GM21526 (cell line): Measurements from ENCODE around the gene PHKB.

Experiments used
- ATAC-seq: cut with Tn5 transposase; IDR thresholded peaks from one replicate; pipeline ENCODE4 v1.9.1; 2021; ENCODE audit warnings: moderate library complexity; ENCODE audit not compliant: unreplicated experiment, low FRiP score

Gene PHKB

DNA sequence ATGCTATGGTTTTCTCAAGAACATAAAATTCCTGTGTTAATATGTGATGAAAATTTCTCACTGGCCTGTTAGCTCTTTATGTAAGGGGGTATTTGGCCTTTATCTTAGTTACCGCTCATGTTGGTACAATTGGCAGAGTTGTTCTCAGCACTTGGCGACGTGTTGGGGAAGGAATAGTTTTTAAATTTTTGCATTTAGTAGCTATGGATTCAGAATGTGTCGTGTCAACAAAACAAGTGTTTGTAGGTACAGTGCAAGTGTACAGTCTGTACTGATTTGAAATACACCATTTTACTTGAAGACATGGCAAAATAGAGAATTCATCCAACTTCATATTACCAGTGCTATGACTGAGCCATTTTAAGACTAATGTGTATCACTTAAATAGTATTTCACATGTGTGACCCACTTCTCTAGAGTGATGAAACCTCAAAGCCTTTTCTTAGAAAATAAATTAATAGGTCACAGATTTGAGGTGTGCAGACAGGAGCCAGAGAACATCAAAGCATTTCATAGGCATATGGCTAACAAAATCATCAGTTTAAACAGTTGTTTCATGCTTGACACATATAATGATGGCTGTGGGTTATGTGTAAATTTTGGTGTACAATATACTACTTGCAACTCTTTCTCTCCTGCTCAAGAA, 150.8 kb downstream of the PHKB start:
- no peak for ATAC-seq

DNA sequence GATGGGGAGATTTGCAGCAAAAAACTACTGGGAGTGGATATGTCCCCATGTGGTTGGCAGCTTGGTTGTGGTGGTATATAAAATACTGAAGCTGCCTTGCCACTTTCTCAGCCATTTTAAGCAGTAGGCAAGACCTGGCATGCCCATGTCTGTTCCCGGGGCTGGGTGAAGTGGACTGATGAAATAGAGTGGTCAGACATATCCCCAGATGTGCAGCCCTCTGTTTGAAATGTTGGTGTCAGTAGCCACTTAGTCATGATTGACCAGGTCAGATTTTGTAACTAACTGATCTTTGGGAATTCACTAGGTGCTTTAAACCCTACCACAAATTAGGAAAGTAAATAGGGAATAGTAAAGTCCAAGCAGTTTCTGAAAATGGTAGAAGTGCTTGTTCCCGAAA, 151.6 kb downstream of the PHKB start:
- ATAC-seq: no peak

DNA sequence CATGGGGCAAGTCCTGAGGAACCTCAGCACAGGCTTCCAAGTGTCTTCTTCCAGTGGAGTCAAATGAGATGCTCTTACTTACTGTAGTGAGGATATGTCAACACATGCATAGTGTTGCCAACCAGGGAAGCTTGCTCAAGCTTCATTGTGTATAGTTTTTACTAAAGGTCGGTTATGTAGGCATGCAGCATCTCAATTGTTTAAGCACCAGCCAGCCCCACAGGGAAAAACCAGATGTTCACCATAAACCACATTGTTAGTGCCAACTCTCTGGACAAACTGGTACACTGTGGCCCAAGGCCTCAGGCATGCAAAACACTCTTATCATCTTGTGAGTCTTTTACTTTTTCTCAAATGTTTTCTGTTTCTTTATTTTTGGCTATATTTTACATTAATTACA, 152.1 kb downstream of the PHKB start:
- no peak for ATAC-seq

DNA sequence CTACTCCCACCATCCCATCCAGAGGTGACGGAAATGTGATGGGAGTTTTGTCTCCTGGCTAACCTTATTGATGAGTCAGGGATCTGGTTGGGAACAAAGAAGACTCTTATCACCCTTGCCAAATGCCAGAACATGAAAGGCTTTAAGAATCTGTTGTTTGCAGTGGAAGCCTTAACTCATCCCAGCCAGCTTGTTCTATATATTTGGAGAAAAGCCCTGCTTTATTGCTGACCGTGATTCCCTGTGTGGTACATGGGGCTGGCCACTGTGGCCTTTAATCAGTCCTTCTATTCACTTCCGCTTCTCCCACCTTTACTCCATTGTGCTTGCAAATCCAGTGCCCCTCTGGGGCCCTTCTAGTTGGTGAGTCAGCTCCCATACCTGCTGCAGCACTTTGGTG, 156.6 kb downstream of the PHKB start:
- ATAC-seq: no peak

DNA sequence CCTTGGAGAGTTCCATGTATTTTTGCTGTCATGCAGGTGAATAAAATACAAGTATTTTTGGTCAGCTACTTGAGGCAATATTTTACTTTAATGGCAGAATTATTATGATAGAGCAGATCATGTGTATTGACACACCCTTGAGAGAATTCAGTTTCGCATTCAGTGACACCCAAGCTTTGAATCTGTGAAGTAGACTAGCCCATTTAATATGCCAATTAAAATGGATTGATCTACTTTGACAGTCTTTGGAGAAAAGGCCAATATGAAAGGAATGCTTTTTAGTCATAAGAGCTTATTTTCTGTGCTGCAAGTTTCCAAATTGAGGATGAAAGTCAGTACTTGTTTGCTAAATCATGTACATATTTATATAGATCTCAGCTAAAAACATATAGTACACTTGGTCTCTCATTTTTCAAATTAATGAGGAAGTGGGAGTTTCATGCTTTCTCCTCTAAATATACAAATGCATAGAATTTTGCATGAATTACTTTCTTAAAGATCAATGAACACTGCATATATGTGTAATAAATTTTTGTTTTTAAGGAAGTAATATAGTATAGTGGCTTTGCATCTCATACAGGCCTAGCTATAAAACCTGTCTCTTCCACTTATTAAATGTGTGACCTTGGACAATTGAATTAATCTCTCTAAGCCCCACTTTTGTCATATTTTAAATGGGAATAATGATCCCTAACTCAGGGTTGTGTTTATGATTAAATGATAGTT, 161.5 kb downstream of the PHKB start:
- ATAC-seq: no peak

DNA sequence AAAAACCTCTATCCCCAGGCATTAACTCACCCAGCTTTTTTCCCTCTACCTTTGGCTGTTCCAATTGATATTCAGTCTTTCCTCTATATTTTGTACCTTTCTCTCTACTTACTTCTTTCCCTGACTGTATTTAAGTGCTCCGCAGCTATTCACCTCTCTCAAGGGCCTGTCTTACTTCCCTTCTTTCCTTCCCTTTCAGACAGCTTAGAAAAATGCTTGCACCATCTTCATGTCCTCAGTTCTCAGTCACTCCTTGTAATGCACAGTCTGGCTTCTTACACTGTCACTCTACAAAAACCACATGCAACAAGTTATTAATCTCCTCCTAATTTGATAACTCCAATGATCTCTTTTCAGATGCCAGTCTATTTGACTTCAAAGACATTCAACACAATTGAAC, 163.4 kb downstream of the PHKB start:
- ATAC-seq: no peak

DNA sequence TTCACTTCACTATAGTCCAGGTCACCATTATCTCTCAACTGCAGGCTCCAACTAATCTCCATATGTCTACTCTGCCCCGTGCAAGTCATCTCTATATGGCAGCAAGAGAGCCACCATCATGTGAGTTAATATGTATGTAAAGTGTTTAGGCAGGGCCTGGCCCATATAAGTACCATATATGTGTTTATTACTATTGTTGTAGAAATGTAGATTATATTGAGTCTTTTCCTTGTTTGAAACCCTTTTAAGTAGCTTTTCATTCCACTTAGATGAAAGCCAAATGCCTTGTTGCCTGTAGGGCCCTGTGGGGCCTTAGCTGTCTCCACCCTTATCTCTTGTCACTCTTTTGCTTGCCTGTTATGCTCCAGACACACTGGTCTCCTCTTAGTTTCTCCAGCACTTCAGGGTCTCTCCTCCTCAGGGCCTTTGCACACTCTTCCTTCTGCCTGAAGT, 164.0 kb downstream of the PHKB start:
- ATAC-seq: no peak

DNA sequence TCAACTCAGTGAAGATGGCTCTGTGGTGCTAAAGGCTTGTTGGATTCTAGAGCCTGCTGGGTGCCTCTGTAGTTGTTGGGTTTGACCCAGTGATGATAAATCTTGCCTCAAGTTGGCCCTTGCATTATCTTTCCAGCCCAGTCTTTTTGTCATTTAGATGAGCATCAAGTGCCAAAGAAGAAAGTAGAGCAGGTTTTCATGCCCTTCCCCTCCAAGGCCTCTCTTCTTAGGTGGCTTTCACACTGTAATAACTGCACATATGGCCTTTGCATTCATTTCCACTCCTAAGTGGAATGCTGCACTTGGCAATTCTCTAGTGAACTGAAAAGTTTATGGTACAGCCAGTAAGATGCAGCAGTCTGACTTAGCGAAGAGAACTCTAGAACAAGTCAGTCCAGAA, 165.1 kb downstream of the PHKB start:
- no peak for ATAC-seq

DNA sequence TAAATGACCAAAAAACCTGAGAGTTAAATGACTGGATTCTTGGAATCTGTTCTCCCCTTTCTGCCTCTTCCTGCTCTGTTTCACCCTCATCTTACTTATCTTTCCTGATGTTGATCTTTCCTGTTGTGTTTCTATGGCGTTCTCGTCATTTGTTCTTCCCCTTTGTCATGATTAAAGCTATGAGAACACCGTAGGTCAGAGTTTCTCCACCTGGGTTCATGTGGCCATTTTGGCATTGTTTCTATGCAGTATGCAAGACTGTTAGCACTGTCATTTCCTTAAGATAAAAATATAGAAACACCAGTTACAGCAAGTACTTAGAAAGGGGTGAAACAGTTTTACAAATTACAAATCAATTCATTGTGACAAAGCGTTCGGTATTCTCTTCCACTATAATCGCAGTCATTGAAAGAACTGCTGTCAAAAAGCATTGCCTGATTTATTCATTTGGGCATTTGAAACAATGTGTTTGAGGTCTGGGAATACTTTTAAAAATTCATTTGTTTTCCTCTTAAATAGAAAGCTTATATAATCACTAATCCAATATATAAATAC, 166.0 kb downstream of the PHKB start:
- ATAC-seq: no peak

DNA sequence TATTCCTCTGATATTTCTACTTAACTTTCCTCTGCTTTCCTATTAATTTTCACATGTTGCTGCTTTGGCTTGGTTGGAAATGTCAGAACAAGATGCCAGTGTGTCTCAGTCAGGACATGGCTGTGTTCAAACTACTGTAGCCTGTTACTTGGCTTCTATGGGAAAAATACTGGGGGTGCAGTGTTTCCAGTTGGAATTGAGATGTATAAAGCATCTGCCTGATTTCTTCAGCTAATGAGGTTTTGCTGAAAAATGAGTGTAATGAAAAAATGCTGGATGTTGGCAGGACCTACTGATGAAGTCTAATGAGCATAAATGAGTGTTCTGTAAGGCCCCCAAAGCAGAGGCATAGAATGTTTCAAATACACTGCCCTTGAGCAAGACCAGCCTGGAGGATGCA, 166.6 kb downstream of the PHKB start:
- ATAC-seq: no peak

DNA sequence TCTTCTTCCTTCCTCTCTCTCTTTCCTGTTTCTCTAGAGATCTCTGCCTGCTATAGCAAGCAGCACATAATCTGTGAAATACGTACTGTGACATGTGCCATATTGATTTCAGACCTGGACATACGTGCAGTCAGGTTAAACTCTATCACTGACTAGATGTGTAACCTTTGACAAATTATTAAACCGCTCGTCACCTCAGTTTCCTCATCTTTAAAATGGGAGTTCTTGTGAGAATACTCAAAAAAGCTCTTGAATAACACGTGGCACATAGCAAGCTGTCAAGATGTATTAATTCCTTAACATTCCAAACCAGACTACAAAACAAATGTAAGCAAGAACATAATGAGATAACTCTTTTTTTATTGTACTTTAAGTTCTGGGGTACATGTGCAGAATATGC, 170.0 kb downstream of the PHKB start:
- ATAC-seq: no peak

DNA sequence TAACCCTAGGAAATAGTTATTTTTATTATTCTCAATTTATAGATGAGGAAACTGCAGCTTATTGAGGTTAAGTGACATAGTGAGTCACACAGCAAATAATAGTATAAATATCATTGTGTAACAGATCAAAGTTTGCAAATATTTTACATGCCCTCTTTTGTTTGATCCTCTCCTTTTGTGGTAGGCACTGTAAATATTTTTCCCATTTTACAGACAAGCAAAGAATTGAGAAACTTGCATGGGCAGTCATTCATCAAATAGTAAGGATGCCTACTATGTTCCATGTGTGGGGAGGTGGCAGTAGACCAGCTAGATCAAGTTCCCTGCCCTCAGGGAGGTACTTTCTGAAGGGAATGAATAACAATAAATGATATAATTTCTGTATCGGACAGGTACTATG, 173.0 kb downstream of the PHKB start:
- no peak for ATAC-seq

DNA sequence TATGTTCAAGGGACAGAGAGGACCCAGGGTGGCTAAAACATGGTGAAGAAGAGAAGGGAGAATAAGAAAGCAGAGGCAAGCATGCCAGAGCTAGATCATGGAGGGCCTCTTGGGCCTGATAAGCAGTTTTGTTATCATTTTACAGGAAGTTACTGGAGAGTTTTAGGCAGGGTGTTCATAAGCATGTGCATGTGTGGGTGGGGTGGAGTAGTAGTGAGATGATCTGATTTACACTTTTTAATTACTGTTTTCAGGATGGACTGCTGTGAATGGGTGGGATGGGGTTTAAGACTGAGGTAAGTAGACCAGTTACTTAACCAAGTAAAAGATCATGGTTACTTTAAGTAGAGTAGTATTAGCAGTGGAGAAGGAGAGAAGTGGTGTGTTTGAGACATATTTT, 173.6 kb downstream of the PHKB start:
- ATAC-seq: no peak

DNA sequence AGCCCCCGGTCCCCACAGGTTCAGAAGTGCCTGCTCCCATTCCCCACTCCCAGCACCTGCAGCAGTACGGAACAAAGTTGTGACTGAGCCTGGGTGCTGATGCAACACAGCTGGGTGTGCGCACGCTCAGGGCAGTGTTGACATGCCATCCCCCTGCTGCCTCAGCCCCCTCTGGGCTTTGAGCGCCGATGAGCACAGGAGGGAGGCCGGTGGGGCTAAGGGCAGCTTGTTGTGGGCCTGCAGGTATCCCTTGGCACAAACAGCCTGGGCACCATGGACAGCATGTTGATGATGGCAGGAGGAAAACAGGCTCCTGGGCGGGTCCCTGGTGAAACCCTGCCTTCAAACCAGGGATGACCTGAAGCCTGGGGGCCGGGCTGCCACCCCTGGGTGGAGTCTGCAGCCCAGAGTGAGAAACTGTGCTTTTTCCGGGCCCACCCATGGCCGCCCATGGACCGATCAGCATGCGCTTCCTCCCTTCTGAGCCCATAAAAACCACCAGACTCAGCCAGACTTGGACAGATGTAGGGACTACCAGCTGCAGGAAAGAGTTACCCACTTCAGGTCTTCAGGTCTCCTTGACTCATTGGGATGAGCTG, 175.5 kb downstream of the PHKB start:
- ATAC-seq: no peak

DNA sequence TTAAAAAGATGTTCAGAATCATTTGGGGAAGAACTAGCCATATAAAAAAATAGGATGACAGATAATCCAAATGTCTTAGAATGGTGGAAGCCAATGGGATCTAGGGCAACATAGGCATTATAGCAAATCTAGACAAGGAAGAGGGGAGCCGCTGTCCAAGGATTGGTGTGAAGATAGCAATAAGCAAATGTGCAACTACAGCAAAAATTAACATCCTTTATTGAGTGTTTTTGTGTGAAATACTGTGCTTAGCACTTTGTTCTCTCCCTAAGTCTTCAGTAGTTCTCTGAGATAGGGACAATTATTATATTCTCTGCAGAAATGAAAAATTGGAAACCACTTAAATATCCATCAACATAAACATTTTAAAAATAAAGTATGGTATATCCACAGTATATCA, 177.0 kb downstream of the PHKB start:
- ATAC-seq: no peak

DNA sequence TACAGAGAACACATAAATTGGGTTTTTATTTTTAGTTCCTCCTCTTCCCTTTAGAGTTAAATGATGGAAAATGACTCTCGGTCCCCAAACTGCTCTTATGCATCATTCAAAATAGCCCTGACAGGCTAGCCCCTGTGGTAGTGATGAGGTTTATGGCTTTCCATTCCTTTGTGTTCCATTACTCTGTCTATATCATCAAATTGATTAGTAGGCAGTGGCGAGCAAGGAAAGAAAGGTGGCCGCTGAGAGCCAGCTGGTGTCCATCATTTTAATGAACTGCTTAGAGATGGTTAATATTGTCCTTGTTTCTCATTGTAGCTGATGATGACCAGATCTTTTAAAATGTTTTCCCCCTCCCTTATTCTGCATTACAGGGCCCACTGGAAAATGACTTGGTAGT, 179.5 kb downstream of the PHKB start:
- no peak for ATAC-seq

DNA sequence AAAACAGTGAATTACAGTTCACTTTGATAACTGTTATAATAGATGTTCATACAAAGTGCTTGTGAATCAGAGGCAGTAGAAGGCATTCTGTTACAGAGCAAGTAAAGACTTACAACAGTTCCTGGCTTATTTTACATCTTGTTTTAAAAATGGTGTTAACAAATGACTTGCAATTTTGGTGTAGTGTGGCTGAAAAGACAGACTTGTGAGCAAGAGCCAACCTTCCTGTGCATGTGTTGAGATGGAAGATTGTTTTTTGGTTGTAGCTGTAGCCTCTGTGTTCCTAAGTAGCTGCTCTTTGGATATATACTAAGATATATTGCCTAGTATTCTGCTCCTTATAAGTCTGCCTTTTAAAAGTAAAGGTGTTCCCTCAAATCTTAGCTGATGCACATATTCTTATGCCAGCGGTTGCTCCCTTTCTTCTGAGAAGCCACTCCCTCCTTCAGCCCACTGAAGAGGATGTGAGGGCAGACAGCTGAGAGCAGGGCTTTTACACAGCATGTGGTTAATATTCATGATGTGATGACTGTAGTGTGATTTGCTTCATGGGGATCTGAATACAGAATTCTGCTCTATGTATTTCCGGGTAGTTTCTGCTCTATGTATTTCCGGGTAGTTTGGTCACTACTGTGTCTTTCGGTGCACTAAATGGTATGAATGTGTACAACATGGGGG, 182.3 kb downstream of the PHKB start:
- ATAC-seq: no peak

DNA sequence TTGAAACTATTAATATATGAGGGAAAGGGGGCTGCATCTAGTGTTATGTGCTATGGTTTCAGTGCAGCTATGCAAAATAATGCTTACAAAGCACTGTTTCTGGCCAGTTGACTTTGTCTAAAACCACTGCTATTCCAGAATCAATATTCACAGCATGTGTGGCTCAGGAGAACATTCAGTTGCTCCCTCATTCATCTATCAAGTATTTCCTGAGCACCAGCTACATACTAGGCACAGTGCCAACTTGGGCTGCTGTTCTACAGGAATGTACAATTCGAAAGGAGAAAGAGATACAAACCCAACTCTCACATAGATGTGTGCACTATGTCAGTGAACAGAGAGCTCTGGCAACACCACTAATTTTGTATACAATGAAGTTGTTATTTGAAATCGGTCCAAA, 183.0 kb downstream of the PHKB start:
- no peak for ATAC-seq

DNA sequence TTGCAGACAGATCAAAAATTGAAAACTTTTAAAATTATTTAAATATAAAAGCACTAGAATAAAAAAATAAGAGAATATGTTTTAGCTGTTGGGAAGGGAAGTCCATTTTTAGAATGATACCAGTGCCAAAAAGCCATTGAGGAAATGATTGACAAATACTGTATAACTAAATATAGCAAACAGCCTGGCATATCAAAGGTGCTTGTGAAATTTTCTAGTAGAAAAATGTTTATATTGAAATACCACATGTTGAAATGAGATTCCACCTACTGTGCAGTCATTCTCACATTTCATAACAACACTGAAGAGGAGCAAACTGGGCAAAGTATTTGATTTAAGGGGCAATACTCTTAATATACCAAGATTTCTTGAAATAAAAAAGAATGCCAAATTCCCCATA, 183.5 kb downstream of the PHKB start:
- no peak for ATAC-seq

DNA sequence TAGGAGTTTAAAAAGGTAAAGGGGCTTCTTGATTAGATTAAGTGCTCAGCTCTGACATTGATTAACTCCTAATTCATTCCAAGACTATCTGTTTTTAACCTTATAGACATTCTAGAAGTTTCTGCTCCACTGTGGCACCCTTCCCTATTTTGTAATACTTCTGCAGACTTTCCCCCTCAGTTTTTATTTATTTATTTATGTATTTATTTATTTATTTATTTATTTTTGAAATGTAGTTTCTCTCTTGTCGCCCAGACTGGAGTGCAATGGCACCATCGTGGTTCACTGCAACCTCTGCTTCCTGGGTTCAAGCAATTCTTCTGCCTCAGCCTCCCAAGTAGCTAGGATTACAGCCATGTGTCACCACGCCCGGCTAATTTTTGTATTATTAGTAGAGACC, 185.8 kb downstream of the PHKB start:
- ATAC-seq: no peak

DNA sequence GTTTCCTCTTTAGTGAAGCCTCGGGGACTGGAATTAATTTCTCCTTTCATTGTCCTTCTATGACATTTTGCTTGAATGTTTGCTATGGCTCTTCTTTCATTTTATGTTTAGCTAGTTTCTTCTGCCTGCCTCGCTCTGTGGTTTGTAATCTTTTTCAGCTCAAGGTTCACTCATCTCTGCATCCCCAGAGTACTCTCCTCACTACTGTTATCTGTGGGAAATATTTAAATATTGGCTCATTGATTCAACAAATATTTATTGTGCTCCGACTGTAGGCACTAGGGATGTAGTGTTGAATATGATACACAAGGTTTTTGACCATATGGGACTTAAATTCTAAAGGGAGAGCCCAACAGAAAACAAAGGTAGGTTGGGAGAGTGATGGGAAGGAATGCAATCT, 195.9 kb downstream of the PHKB start:
- ATAC-seq: no peak
